Panc1 (cell line): ENCODE data around the gene SLC35A4.

ENCODE experiments used
- CTCF ChIP-seq: fragments of 450-650 bp; IDR thresholded peaks from 2 replicates; pipeline ENCODE4 v1.5.1; 2017; ENCODE audit warnings: mild to moderate bottlenecking
- REST ChIP-seq, 2 experiments: IDR thresholded peaks; 2 replicates each; pipeline ENCODE4 v1.6.1; 2011 to 2012; ENCODE audit warnings: low read depth in 2 of 2, control low read depth in 1 of 2, low read length in 1 of 2, mild to moderate bottlenecking in 1 of 2, moderate library complexity in 1 of 2; ENCODE audit not compliant: insufficient read depth in 1 of 2

- TF ChIP-seq REST (IDR thresholded peaks at IDR 0.05; ENCODE audit: insufficient read depth in 1 of 2, low read depth in 2 of 2, low read length in 1 of 2) (no peak), CTCF (no peak)
Observed at GRCh38 chr5:140603734-140604133, 39.1 kb downstream of the SLC35A4 start.
